Stomach (tissue), 9 donors: ENCODE measurements around the gene SLC13A3. TPM values are rescaled to one million over a fixed set of nuclear protein-coding genes. Genes with fewer than 3 reads are reported as not detected.

Experiments used
- DNase-seq, 2 donors: peaks; one replicate each; pipeline versions ENCODE4 v3.0.0 to v3.0.0-alpha.2; 2013 to 2019
- H3K27ac ChIP-seq, 5 donors: fragments of 200-600 bp in 4 of 5; sonication (generic) in 4 of 5; one replicate each; pipeline ENCODE4 v1.5.1; 2013 to 2019; ENCODE audit warnings: mild to moderate bottlenecking in 1 of 5, moderate library complexity in 1 of 5
- H3K27me3 ChIP-seq, 3 donors: fragments of 200-600 bp; sonication (generic); one replicate each; pipeline ENCODE4 v1.5.1; 2017 to 2019; ENCODE audit warnings: mixed run types in 1 of 3
- H3K36me3 ChIP-seq, 4 donors: fragments of 200-600 bp; sonication (generic); 1 replicate in 3 of 4; 2 replicates in 1 of 4; pipeline ENCODE4 v1.5.1; 2016 to 2019
- H3K4me1 ChIP-seq, 4 donors: fragments of 200-600 bp; sonication (generic); one replicate each; pipeline ENCODE4 v1.5.1; 2016 to 2019
- H3K4me3 ChIP-seq, 4 donors: fragments of 200-600 bp; sonication (generic) in 3 of 4; one replicate each; pipeline ENCODE4 v1.5.1; 2016 to 2019; ENCODE audit warnings: mild to moderate bottlenecking in 1 of 4
- H3K9me3 ChIP-seq, 4 donors: fragments of 200-600 bp; sonication (generic); one replicate each; pipeline ENCODE4 v1.5.1; 2016 to 2019
- EP300 ChIP-seq: sonication (generic); formaldehyde crosslinking; IDR thresholded peaks from one replicate; pipeline ENCODE4 v1.6.1; 2017; ENCODE audit warnings: antibody characterized with exemption
- POLR2A ChIP-seq, 4 donors: fragments of 450-650 bp; IDR thresholded peaks; one replicate each; pipeline ENCODE4 v1.6.1; 2016; ENCODE audit warnings: antibody characterized with exemption in 4 of 4, control low read depth in 2 of 4, mild to moderate bottlenecking in 1 of 4, moderate library complexity in 1 of 4
- POLR2AphosphoS5 ChIP-seq, 3 donors: sonication (generic); formaldehyde crosslinking; IDR thresholded peaks; one replicate each; pipeline ENCODE4 v1.6.1; 2016; ENCODE audit warnings: antibody characterized with exemption in 3 of 3
- WGBS, 5 donors: extraction: QIAGEN DNeasy Blood & Tissue Kit in 3 of 5; methylation state at CpG; one replicate each; pipeline versions ENCODE4 v1.1.5 to v1.1.7; 2013 to 2018; 5-methylcytosine and 5-hydroxymethylcytosine counted together
- intact Hi-C: fragments of 100-400 bp; cut with DNase I; formaldehyde crosslinking; loops from one replicate; pipeline ENCODE4 v1.15.1; 2023; ENCODE audit warnings: low total_unique reads
- polyA plus RNA-seq, 3 donors: library from polyadenylated mRNA; stranded (reverse); fragments of 200-250 nt; gene quantifications; one replicate each; pipeline ENCODE4 v1.2.3, GENCODE V29; 2013
- total RNA-seq, 5 donors: library from RNA; depleted of rRNA; stranded (reverse); fragments of >200 nt; gene quantifications; one replicate each; pipeline versions ENCODE4 v1.1.0 to v1.2.3, GENCODE V29; 2014 to 2016
- TF ChIP-seq, protein P1 (sequence below), 7 experiments: fragments of 450-650 bp in 4 of 7; fragments of 200-600 bp in 3 of 7; sonication (generic) in 3 of 7; IDR thresholded peaks; one replicate each; pipeline ENCODE4 v1.5.1; 2016 to 2019; ENCODE audit warnings: antibody characterized with exemption in 7 of 7, control low read depth in 2 of 7, mild to moderate bottlenecking in 1 of 7
- donor health status: healthy with polysubstance abuse.
- donor health status: Bipolar disorder and iron deficiency.
- donor health status: healthy.

Gene SLC13A3
- total and polyA plus RNA-seq, 8 donors, result 0.61 to 6.6 (median 1.4) TPM; not detected in 2

DNA sequence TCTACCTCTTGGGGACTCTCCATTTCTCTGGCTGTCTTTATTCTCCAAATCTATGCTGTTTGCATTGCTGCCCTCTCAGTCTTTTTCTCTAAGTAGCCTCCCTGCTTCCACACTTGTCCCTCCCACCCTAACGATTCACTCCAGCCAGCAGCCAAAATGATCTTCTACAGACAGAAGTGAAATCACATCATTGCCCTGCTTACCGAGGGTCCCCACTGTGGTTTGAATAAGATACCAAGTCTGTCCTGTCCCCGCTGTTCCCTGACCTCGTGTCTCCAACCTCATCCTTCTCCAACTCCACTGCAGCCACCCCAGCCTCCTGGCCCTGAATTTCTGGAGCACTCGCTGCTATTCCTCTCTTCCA lies 89.3 kb downstream of the SLC13A3 start:
- Histone ChIP-seq H3K4me1 (peaks cover 4 to 23% (median 16%) of the 10 kb centered on the region in 4 donors), H3K27ac (peak overlapping the region in 3 of 5 donors; percentile 47 to 63 (median 50)), H3K4me3 (peak overlapping the region; percentile 22 to 40 (median 36)), H3K36me3 (no peaks in the 10 kb centered on the region), H3K27me3 (no peaks in the 10 kb centered on the region), H3K9me3 (no peaks in the 10 kb centered on the region)
- TF ChIP-seq POLR2AphosphoS5 (IDR thresholded peaks at IDR 0.05) (no peak), EP300 (no peak), POLR2A (IDR thresholded peaks at IDR 0.05) (no peak)
- TF ChIP-seq, protein P1, sequence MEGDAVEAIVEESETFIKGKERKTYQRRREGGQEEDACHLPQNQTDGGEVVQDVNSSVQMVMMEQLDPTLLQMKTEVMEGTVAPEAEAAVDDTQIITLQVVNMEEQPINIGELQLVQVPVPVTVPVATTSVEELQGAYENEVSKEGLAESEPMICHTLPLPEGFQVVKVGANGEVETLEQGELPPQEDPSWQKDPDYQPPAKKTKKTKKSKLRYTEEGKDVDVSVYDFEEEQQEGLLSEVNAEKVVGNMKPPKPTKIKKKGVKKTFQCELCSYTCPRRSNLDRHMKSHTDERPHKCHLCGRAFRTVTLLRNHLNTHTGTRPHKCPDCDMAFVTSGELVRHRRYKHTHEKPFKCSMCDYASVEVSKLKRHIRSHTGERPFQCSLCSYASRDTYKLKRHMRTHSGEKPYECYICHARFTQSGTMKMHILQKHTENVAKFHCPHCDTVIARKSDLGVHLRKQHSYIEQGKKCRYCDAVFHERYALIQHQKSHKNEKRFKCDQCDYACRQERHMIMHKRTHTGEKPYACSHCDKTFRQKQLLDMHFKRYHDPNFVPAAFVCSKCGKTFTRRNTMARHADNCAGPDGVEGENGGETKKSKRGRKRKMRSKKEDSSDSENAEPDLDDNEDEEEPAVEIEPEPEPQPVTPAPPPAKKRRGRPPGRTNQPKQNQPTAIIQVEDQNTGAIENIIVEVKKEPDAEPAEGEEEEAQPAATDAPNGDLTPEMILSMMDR (IDR thresholded peaks at IDR 0.05), result no peak
- intact Hi-C loops, result no loop called here
- 43 to 56% (median 51%) methylated on average over 5 of the region's 5 CpGs for WGBS, 5 donors
- no peak for DNase-seq

DNA sequence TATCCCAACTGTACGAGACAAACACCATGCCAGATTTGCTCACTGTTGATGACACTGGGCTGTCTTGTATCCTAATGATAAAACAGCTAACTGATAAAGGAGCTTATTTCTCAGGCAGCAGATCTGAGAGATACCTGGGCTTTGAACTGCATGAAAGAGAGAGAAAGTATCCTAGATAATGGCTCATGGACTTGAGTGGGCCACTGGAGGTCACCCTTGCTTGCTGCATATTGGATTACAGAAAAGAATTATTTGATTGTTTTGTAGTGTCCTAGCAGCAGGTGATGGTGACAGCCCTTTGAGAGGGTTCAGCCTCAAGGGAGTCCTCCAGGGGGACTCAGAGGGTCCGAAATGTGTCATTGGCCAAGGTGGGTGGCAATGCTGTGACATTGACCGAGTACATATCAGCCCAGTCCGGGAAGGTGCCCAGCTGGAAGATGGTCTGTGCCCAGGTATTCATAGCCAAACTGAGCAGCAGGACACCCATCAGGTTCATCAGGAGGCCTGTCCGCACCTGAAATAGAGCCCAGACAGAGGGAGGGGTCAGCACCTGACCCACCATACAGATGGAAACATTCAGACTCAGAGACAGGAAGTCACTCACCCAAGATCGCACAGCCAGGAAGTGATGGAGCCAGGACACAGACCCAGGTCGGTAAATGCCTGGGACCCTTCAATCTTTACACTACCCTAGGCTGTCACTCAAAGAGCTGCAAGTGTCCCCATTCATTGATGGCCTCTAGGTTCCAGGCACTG lies 91.4 kb downstream of the SLC13A3 start:
- intact Hi-C loops, result no loop called here

DNA sequence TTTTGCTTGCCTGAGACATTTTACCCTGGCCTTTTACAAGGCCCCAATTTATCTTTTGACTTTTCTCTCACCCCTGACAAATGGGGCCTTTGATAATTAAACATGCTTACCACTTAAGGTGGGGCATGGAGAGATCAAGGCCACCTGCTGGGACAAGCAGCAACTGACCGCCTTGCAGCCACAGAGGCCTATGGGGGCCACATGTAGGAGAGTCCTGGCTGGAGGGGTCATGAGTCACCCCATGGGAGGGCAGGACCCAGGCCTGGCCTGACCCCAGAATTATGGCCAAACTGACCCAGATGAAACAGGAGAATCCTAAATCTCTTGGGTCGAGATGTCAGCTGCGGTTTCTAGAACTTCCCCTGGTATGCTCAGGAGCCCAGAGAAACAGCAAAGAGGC lies 92.3 kb downstream of the SLC13A3 start:
- peaks cover 4 to 23% (median 16%) of the 10 kb centered on the region in 4 donors for H3K4me1 ChIP-seq
- H3K36me3 ChIP-seq, result no peaks in the 10 kb centered on the region
- 80 to 97% (median 91%) methylated on average over 3 of the region's 3 CpGs for WGBS, 5 donors
- DNase-seq, result no peak
- no peaks in the 10 kb centered on the region for H3K9me3 ChIP-seq
- H3K4me3 ChIP-seq, result no peak overlapping the region
- H3K27me3 ChIP-seq, result no peaks in the 10 kb centered on the region
- intact Hi-C loops, result no loop called here
- TF ChIP-seq EP300 (no peak), POLR2A (IDR thresholded peaks at IDR 0.05) (no peak), POLR2AphosphoS5 (IDR thresholded peaks at IDR 0.05) (no peak)
- TF ChIP-seq, protein P1 (IDR thresholded peaks at IDR 0.05), result no peak
- H3K27ac ChIP-seq, result no peak overlapping the region

More for the DNA sequence above, 91.4 kb downstream of the SLC13A3 start:
- DNase-seq, result no peak
- Histone ChIP-seq H3K27me3 (no peaks in the 10 kb centered on the region), H3K27ac (no peak overlapping the region), H3K9me3 (no peaks in the 10 kb centered on the region), H3K36me3 (no peaks in the 10 kb centered on the region), H3K4me3 (no peak overlapping the region), H3K4me1 (peaks cover 4 to 23% (median 16%) of the 10 kb centered on the region in 4 donors)
- TF ChIP-seq EP300 (no peak), POLR2AphosphoS5 (IDR thresholded peaks at IDR 0.05) (no peak), POLR2A (IDR thresholded peaks at IDR 0.05) (no peak)
- TF ChIP-seq, protein P1 (IDR thresholded peaks at IDR 0.05), result no peak
- WGBS, 5 donors, result 77 to 88% (median 87%) methylated on average over 6 to 7 of the region's 7 CpGs

DNA sequence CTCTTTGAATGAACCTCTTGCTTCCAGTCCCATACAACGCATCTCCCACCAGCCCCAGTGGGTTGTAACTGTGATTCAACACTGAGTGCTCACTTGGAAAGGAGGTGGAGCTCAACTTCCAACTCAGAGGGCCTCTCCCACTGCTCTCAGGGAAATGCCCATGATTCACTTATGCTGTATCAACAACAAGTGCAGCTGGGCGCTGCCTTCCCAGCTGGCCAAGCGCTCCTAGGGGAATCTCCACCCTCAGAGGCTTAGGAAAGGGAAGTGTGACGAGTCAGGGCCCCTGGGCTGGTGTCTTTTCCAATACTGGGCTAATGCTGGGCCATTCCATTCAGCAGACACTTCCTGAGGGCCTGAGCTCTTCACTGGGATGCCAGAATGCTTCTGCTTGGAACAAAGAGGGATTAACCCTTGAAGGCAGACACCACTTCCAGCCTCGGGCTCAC lies 92.7 kb downstream of the SLC13A3 start:
- DNase-seq, result peak; percentile 62 to 87

More for the DNA sequence above, 92.7 kb downstream of the SLC13A3 start:
- intact Hi-C loops, result no loop called here
- Histone ChIP-seq H3K4me3 (no peak overlapping the region), H3K36me3 (no peaks in the 10 kb centered on the region), H3K9me3 (no peaks in the 10 kb centered on the region), H3K27ac (no peak overlapping the region), H3K4me1 (peaks cover 4 to 23% (median 16%) of the 10 kb centered on the region in 4 donors), H3K27me3 (no peaks in the 10 kb centered on the region)
- TF ChIP-seq POLR2AphosphoS5 (IDR thresholded peaks at IDR 0.05), result peak in 1 of 3 donors; percentile 52
- TF ChIP-seq, protein P1 (IDR thresholded peaks at IDR 0.05), result no peak
- WGBS, 5 donors, result 38 to 47% (median 40%) methylated on average over 5 of the region's 5 CpGs
